Tibial nerve (tissue), 4 donors: ENCODE measurements around the gene AREG. TPM values are rescaled to one million over a fixed set of nuclear protein-coding genes. Genes with fewer than 3 reads are reported as not detected.

ENCODE experiments used
- DNase-seq, 2 donors: peaks; one replicate each; pipeline ENCODE4 v3.0.0-alpha.2; 2019; ENCODE audit warnings: low spot score in 2 of 2
- H3K27ac ChIP-seq, 4 donors: fragments of 200-600 bp; sonication (generic) in 3 of 4; one replicate each; pipeline ENCODE4 v1.5.1; 2017 to 2019; ENCODE audit warnings: mild to moderate bottlenecking in 1 of 4
- H3K27me3 ChIP-seq, 2 donors: fragments of 200-600 bp; sonication (generic) in 1 of 2; one replicate each; pipeline versions ENCODE4 v1.5.1 to v1.6.0; 2017 to 2019
- H3K36me3 ChIP-seq, 3 donors: fragments of 200-600 bp; sonication (generic); one replicate each; pipeline ENCODE4 v1.5.1; 2018 to 2019
- H3K4me1 ChIP-seq, 4 donors: fragments of 200-600 bp; sonication (generic) in 3 of 4; one replicate each; pipeline ENCODE4 v1.5.1; 2017 to 2019
- H3K4me3 ChIP-seq, 4 donors: fragments of 200-600 bp; sonication (generic) in 3 of 4; one replicate each; pipeline ENCODE4 v1.5.1; 2017 to 2019; ENCODE audit warnings: mild to moderate bottlenecking in 1 of 4, moderate library complexity in 1 of 4
- H3K9me3 ChIP-seq, 4 donors: fragments of 200-600 bp; sonication (generic) in 3 of 4; one replicate each; pipeline ENCODE4 v1.5.1; 2017 to 2019
- EP300 ChIP-seq, 2 donors: sonication (generic); formaldehyde crosslinking; IDR thresholded peaks; one replicate each; pipeline ENCODE4 v1.6.1; 2017; ENCODE audit warnings: antibody characterized with exemption in 2 of 2, mild to moderate bottlenecking in 1 of 2
- POLR2A ChIP-seq, 2 donors: fragments of 450-650 bp; IDR thresholded peaks; one replicate each; pipeline ENCODE4 v1.6.1; 2017; ENCODE audit warnings: antibody characterized with exemption in 2 of 2, mild to moderate bottlenecking in 2 of 2, moderate library complexity in 2 of 2
- WGBS, 2 donors: methylation state at CpG; one replicate each; pipeline ENCODE4 v1.1.5; 2018; 5-methylcytosine and 5-hydroxymethylcytosine counted together
- total RNA-seq, 4 donors: library from RNA; depleted of rRNA; stranded (reverse); fragments of >200 nt; gene quantifications; one replicate each; pipeline ENCODE4 v1.1.0, GENCODE V29; 2016
- TF ChIP-seq, protein P1 (sequence below), 5 experiments: fragments of 200-600 bp in 3 of 5; fragments of 450-650 bp in 2 of 5; sonication (generic) in 3 of 5; IDR thresholded peaks; one replicate each; pipeline ENCODE4 v1.5.1; 2016 to 2019; ENCODE audit warnings: antibody characterized with exemption in 5 of 5, mild to moderate bottlenecking in 3 of 5, moderate library complexity in 2 of 5

The AREG gene
- total RNA-seq, 4 donors from 2014 or later: 4.0 to 12.9 (median 7.2) TPM

DNA sequence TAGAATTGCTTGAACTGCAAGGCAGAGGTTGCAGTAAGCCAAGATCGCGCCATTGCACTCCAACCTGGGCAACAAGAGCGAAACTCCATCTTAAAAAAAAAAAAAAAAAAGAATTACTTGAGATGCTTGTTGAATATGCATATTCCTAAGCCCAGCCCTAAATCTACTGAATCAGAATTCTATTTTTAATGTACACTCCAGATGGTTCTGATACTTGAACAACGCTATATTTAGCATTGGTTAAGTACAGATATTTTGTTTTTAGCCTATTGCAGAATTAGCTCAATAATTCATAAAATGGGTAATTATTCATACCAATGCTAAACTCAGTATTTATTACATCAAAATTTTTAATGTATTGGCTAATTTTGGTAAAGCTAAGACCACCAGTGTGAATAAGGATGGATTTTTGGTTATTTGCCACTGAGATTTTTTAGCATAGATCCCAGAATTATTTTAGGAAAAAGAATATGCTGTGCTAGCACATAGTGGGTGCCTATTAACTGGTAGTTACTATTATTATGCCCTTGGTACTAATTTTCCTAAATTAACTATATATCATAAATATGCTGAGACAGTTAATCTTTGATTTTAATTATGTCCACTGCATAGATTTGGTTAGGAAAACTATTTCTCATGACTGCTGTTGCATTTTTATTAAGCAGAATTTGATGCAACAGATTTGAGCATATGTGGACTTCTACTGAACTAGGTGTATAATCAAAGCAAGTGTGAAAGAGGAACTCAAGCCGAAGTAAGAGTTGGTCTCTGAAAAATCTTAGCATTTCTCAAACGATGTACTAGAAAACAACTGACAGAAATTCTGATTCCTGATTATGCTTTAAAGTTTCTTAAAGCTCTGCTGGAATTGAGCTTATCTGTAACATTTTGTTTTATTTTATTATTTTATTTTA is 9.2 kb downstream of the AREG start:
- 94% methylated on average over 6 of the region's 6 CpGs for WGBS, 2 donors
- H3K27ac ChIP-seq: no peak overlapping the region
- H3K36me3 ChIP-seq: no peaks in the 10 kb centered on the region
- no peaks in the 10 kb centered on the region for H3K9me3 ChIP-seq
- TF ChIP-seq EP300 (IDR thresholded peaks at IDR 0.05) (no peak), POLR2A (IDR thresholded peaks at IDR 0.05) (no peak)
- TF ChIP-seq, protein P1, sequence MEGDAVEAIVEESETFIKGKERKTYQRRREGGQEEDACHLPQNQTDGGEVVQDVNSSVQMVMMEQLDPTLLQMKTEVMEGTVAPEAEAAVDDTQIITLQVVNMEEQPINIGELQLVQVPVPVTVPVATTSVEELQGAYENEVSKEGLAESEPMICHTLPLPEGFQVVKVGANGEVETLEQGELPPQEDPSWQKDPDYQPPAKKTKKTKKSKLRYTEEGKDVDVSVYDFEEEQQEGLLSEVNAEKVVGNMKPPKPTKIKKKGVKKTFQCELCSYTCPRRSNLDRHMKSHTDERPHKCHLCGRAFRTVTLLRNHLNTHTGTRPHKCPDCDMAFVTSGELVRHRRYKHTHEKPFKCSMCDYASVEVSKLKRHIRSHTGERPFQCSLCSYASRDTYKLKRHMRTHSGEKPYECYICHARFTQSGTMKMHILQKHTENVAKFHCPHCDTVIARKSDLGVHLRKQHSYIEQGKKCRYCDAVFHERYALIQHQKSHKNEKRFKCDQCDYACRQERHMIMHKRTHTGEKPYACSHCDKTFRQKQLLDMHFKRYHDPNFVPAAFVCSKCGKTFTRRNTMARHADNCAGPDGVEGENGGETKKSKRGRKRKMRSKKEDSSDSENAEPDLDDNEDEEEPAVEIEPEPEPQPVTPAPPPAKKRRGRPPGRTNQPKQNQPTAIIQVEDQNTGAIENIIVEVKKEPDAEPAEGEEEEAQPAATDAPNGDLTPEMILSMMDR (IDR thresholded peaks at IDR 0.05): no peak
- DNase-seq: no peak
- no peak overlapping the region for H3K4me3 ChIP-seq
- no peaks in the 10 kb centered on the region for H3K27me3 ChIP-seq
- no peaks in the 10 kb centered on the region for H3K4me1 ChIP-seq

DNA sequence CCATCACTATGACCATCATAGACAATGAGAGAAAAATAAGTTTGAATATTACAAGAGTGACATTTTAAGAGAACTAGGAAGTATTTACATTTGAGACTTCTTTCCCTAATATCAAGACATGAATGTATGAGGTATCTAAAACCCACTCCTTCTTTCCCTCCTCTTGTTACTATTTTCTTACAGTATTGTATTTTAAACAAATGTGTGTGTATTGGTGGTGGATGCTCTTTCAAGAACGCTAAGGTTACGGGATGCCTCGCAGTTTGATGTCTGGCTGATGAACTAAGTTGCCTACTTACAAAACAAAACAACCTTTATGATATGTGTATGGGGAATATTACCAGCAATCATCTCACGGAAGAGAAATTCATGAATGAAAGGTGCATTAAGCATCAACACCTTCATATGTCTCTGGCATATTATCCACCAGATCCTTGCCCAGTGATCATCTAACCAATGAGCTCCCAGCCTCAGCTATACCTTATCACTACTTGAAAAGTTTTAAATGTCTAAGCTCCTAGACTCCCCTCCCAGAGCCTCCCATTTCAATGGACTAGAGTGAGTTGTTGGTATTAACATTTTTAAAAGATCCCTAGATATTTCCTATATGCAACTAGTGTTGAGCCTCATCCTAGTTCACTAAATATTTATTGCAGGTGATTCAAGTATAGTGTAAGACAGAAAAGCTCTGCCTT is 10.6 kb downstream of the AREG start:
- TF ChIP-seq POLR2A (IDR thresholded peaks at IDR 0.05): no peak
- 87 to 90% methylated on average over 4 of the region's 4 CpGs for WGBS, 2 donors

DNA sequence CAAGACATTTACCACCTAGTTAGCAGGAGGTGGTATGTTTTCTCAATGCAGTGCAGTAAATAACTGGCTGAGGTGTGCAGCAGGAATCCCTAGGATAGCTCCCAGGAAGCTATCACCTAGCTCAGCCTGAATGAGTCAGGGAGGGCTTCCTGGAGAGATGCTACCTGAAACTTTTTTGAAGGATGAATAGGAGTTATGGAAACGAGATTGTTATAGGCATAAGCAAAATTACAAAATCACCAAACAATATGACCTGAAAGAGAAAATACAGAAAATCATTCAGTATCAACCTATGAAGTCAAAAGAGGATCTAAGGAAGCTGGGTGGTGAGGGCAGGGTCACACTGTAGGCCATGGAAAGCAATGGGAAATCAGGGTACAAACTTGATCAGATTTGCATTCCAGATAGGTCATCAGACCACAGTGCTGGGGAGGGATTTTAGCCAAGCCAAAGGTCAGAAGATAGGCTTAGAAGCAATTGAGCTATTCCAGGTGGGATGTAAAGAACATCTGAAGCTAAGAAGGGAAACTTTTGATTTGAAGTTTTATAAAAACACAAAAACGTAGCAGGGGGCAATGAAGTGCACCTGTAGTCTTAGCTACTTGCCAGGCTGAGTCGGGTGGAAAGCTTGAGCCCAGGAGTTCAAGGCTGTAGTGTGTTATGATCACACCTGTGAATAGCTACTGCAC is 11.3 kb downstream of the AREG start:
- Histone ChIP-seq H3K36me3 (no peaks in the 10 kb centered on the region), H3K4me1 (no peaks in the 10 kb centered on the region), H3K27ac (no peak overlapping the region), H3K27me3 (no peaks in the 10 kb centered on the region), H3K9me3 (peaks cover 0 to 4% (median 0%) of the 10 kb centered on the region in 4 donors), H3K4me3 (no peak overlapping the region)
- 58 to 64% methylated on average over 3 of the region's 3 CpGs for WGBS, 2 donors
- TF ChIP-seq, protein P1 (IDR thresholded peaks at IDR 0.05): no peak
- TF ChIP-seq EP300 (IDR thresholded peaks at IDR 0.05) (no peak), POLR2A (IDR thresholded peaks at IDR 0.05) (no peak)
- DNase-seq: no peak

More for the DNA sequence above, 10.6 kb downstream of the AREG start:
- H3K36me3 ChIP-seq: no peaks in the 10 kb centered on the region
- H3K27me3 ChIP-seq: no peaks in the 10 kb centered on the region
- no peak for DNase-seq
- H3K27ac ChIP-seq: no peak overlapping the region
- no peaks in the 10 kb centered on the region for H3K4me1 ChIP-seq
- H3K9me3 ChIP-seq: peaks cover 0 to 2% (median 0%) of the 10 kb centered on the region in 4 donors
- H3K4me3 ChIP-seq: no peak overlapping the region

DNA sequence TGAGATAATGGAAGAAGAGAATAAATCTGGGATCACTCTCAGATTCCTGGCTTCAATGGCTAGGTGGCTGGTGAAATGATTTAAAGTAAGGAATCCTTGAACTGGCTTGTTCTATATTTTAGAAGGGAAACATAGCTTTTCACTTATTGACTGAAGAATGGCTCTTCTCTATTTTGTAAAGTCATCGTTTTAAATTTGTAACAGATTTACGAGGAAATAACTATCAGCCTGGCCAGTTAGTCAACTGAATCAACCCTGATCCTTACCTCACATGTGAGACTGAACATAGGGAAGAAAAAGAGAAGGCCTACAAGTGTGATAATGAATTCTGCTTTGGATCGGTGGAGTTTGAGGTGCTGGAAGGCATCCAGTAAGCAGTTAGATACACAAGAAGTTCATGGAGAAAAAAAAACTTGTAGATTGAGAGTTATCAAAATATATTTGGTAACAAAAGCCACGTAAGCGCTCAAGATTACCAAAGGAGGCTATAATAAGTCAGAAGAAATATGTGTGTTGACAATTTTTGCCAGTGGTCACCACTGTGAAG is 12.0 kb downstream of the AREG start:
- H3K36me3 ChIP-seq: no peaks in the 10 kb centered on the region
- DNase-seq: no peak
- no peak overlapping the region for H3K27ac ChIP-seq
- H3K4me1 ChIP-seq: no peaks in the 10 kb centered on the region
- H3K27me3 ChIP-seq: no peaks in the 10 kb centered on the region
- H3K9me3 ChIP-seq: peaks cover 0 to 4% (median 0%) of the 10 kb centered on the region in 4 donors
- 87 to 91% methylated on average over 5 of the region's 5 CpGs for WGBS, 2 donors
- H3K4me3 ChIP-seq: no peak overlapping the region
- TF ChIP-seq POLR2A (IDR thresholded peaks at IDR 0.05): no peak
- no peak for TF ChIP-seq EP300 (IDR thresholded peaks at IDR 0.05)
- TF ChIP-seq, protein P1 (IDR thresholded peaks at IDR 0.05): no peak

DNA sequence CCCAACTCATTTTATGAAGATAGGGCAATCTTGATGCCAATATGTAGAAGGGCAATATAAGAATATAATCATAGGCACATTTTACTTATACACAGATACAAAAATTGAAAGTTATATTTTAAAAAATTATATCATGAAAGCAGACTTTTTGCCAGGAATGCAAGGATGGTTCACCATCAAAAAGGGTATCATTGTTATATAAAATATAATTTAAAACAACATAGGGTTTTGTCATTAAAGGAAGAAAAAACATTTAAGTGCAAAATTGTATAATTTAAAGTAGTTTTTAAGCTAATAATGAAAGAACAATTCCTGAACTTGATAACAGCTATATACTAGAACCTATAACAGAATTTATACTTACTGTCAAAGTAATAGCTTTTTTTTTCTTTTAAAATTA is 15.9 kb downstream of the AREG start:
- Histone ChIP-seq H3K4me1 (no peaks in the 10 kb centered on the region), H3K36me3 (no peaks in the 10 kb centered on the region), H3K4me3 (no peak overlapping the region), H3K27me3 (no peaks in the 10 kb centered on the region), H3K27ac (no peak overlapping the region), H3K9me3 (peaks cover 0 to 4% (median 0%) of the 10 kb centered on the region in 4 donors)
- TF ChIP-seq, protein P1 (IDR thresholded peaks at IDR 0.05): no peak
- TF ChIP-seq EP300 (IDR thresholded peaks at IDR 0.05) (no peak), POLR2A (IDR thresholded peaks at IDR 0.05) (no peak)
- no peak for DNase-seq
